ENCODE results near the gene AMZ1. TPM values are rescaled to one million over a fixed set of nuclear protein-coding genes. Genes with fewer than 3 reads are reported as not detected.

The AMZ1 gene
- total RNA-seq, 4 donors from 2014 or later: 0.19 to 0.27 TPM; not detected in 2

DNA sequence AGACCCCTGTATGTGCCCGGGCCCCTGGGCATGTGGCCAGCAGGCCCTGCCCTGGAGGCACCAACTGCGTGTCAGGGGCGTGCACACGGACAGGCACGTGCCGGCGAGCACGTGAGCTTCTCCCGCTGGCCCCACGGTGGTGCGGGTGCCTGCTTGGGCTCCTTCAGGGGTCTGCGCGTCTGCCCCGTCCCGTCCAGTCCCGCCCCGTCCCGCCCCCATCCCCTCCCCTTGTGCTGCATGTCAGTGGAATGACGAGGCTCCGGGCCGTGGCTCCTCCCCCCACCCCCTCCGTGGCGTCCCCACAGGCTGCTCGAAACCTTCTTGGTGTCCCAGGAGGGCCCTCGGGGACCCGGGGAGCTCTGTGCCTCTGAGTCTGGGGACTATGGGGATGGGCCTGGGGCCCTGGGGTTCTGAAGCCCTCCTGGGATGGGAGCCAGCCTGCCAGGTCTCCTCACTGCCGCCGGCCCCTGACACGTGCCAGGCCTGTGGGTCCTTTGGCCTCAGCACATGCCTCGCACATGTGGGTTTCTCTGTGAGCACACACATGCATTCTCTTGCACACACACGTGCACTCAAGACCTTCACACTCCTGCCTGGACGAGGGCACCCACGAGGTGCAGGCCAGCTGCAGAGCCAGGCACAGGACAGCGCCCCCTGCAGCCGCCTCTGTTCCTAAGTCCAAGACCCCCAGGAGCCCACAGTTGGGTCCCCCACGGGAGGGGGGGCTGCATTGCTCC, 27.5 kb upstream of the AMZ1 start:
- DNase-seq (ENCODE audit: low spot score in 2 of 2): no peak
- intact Hi-C loops (cut with DNase I; ENCODE audit: low total_unique reads): no loop called here
- TF ChIP-seq POLR2A (IDR thresholded peaks at IDR 0.05): no peak
- TF ChIP-seq, protein P1, sequence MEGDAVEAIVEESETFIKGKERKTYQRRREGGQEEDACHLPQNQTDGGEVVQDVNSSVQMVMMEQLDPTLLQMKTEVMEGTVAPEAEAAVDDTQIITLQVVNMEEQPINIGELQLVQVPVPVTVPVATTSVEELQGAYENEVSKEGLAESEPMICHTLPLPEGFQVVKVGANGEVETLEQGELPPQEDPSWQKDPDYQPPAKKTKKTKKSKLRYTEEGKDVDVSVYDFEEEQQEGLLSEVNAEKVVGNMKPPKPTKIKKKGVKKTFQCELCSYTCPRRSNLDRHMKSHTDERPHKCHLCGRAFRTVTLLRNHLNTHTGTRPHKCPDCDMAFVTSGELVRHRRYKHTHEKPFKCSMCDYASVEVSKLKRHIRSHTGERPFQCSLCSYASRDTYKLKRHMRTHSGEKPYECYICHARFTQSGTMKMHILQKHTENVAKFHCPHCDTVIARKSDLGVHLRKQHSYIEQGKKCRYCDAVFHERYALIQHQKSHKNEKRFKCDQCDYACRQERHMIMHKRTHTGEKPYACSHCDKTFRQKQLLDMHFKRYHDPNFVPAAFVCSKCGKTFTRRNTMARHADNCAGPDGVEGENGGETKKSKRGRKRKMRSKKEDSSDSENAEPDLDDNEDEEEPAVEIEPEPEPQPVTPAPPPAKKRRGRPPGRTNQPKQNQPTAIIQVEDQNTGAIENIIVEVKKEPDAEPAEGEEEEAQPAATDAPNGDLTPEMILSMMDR (IDR thresholded peaks at IDR 0.05): no peak
- 65 to 66% methylated on average over 12 to 14 of the region's 36 CpGs for WGBS, 2 donors
- H3K4me3 ChIP-seq (ENCODE audit: low read depth, poor library complexity, severe bottlenecking): no peak overlapping the region

DNA sequence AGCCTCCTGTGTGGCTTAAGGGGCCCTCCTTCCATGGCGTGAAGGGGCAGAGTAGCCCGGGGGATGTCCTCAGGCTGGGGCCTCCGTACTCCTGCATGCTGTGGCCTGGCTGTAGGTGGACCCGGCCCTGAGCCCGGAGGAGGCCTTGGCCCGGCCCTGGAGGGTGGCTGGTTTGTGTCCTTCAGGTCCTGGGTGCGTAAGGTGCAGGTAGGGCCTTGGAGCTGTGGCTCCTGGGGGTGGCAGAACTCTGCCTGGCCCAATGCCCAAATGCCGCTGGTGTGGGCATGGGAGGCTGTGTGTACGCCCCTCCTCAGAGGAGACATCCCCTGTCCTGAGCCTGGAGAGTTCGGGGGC, 26.9 kb upstream of the AMZ1 start:
- intact Hi-C loops (cut with DNase I; ENCODE audit: low total_unique reads): no loop called here
- no peak for DNase-seq (ENCODE audit: low spot score in 2 of 2)
- TF ChIP-seq POLR2A (IDR thresholded peaks at IDR 0.05): no peak
- TF ChIP-seq, protein P1 (IDR thresholded peaks at IDR 0.05): no peak
- WGBS, 2 donors: 66 to 67% methylated on average over 5 to 10 of the region's 10 CpGs
- H3K4me3 ChIP-seq (ENCODE audit: low read depth, poor library complexity, severe bottlenecking): no peak overlapping the region

DNA sequence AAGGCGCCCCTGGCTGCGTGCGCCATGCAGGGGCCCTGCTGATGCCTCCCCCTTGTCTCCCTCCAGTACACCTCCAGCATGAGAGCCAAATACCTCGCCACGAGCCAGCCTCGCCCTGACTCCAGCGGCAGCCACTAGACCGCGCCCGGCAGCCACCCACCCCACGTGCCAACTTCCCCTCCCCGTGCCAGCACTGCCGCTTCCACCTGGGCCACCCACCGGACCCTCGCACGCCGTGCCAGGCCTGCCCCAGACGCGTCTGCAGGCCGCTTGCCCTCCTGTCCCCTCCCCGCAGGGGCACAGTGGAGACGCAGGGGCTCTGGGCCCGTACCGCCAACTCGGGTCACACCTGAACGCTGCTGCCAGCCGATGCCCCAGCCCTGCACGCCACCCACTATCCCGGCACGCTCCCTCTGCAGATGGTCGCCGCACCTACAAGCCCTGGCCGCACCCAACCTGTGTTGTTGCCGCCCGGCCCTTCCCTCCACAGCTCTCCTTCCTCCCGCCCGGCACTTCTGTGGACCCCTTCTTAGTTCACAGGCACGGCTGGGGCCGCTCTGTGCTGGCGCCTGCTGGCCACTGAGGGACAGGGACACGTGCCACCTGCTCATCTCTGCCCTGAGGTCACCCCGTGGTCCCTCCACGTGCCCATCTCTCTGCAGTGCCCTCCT, 26.3 kb upstream of the AMZ1 start:
- H3K4me3 ChIP-seq (ENCODE audit: low read depth, poor library complexity, severe bottlenecking): no peak overlapping the region
- no peak for DNase-seq (ENCODE audit: low spot score in 2 of 2)
- TF ChIP-seq POLR2A (IDR thresholded peaks at IDR 0.05): no peak
- TF ChIP-seq, protein P1 (IDR thresholded peaks at IDR 0.05): no peak
- intact Hi-C loops (cut with DNase I; ENCODE audit: low total_unique reads): no loop called here
- WGBS, 2 donors: 61 to 75% methylated on average over 34 to 42 of the region's 43 CpGs

DNA sequence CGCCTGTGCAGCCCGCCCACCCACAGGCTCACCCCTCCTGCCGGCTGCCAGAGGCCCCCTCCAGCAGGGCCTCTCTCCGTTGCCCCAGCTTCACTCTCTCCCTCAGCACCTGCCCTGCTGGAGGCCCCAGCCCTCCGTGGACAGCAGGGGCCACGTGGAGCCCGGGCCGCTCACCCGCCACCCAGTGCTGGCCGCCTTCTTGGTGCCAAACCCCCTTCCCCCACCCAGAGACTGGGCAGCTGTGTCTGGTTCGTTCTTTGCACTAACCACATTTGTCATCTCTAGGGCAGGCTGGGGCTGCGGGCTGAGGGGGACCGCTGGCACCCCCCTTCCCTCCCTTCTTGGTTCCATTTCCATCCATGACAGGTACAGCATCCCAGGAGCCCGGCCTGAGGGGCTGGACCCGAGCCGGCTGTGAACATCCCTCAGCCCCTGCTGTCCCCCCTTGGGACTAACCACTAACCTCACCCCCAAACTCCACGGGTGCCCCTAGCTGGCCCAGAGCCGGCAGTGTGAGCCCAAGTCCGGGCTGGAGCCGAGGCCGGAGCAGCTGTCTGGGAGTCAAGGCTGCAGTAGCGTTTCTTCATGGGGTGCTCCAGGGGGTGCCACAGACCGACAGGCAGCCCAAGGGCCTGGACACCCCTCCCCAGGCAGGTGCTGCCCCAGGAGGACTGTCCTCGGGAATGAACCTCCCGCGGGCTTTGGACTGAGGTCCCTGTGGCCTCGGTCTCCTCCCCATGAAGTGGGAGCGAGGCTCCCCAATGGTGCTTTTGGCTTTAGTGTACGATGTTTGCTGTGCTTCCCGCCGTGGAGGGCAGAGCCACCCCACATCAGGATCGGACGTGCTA, 25.5 kb upstream of the AMZ1 start:
- DNase-seq (ENCODE audit: low spot score in 2 of 2): no peak
- intact Hi-C loops (cut with DNase I; ENCODE audit: low total_unique reads): no loop called here
- TF ChIP-seq, protein P1 (IDR thresholded peaks at IDR 0.05): no peak
- no peak for TF ChIP-seq POLR2A (IDR thresholded peaks at IDR 0.05)
- 58 to 76% methylated on average over 19 to 28 of the region's 33 CpGs for WGBS, 2 donors
- H3K4me3 ChIP-seq (ENCODE audit: low read depth, poor library complexity, severe bottlenecking): no peak overlapping the region

DNA sequence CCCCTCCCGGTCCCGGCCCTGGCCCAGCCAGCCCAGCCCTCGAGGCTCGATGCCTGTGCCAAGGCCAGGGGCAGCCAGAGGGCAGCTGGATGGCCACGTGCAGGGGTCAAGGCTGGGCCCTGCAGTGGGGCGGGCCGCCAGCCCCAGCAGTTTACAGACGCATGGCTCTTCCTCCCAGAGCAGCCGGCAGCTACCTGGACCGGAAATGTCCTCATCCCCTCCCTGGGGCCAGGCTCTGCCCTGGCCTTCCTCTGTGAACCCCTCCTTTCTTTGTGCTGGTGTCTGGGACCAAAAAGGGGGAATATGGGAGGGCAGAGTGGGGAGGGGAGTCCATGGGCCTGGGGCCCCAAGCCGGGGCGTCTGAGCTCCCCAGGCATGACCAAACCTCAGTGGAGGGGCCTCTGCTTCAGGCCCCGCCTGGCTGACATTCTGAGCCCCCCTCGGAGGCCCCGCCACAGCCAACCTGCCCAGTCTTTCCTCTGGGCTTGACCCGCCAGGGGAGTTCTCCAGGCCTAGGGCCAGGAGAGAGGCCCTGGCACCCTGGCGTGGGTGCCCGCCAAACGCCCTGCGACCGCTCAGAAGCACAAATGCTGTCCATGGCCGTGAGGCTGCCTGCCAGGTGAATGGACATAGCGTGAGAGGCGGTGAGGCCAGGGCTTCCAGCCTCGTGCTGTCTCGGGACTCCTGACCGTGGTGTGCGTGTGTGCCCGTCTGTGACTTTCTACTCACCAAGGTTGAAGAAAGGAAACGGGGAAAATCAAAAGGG, 24.7 kb upstream of the AMZ1 start:
- TF ChIP-seq, protein P1 (IDR thresholded peaks at IDR 0.05): no peak
- TF ChIP-seq POLR2A (IDR thresholded peaks at IDR 0.05): no peak
- no peak overlapping the region for H3K4me3 ChIP-seq (ENCODE audit: low read depth, poor library complexity, severe bottlenecking)
- 72 to 78% methylated on average over 15 to 17 of the region's 30 CpGs for WGBS, 2 donors
- DNase-seq (ENCODE audit: low spot score in 2 of 2): no peak
- intact Hi-C loops (cut with DNase I; ENCODE audit: low total_unique reads): no loop called here

All from lower leg skin (tissue), 4 donors.